DOHH2 (cell line): ENCODE data around the gene C7orf33.

Source experiments
- H3F3A ChIP-seq: fragments of 200-600 bp; sonication (generic), shearing (Covaris generic); 2 replicates; pipeline ENCODE4 v1.6.0; 2016; ENCODE audit warnings: antibody characterized with exemption, mild to moderate bottlenecking; ENCODE audit not compliant: control insufficient read depth, insufficient read depth
- H3K27ac ChIP-seq: fragments of 200-600 bp; sonication (generic); 2 replicates; pipeline ENCODE4 v1.5.1; 2014; ENCODE audit warnings: low read depth, mild to moderate bottlenecking, low read length, moderate library complexity
- H3K27me3 ChIP-seq: fragments of 200-600 bp; sonication (generic); 2 replicates; pipeline ENCODE4 v1.6.1; 2014; ENCODE audit warnings: mild to moderate bottlenecking, low read length, mixed read lengths; ENCODE audit not compliant: control insufficient read depth
- H3K36me3 ChIP-seq: fragments of 200-600 bp; sonication (generic); 2 replicates; pipeline ENCODE4 v1.6.1; 2014; ENCODE audit warnings: mild to moderate bottlenecking, low read length, moderate library complexity, mixed read lengths; ENCODE audit not compliant: control insufficient read depth
- H3K4me1 ChIP-seq: fragments of 200-600 bp; sonication (generic); 2 replicates; pipeline ENCODE4 v1.6.1; 2014; ENCODE audit warnings: mild to moderate bottlenecking, low read length, mixed read lengths; ENCODE audit not compliant: control insufficient read depth
- H3K4me2 ChIP-seq: fragments of 200-600 bp; sonication (generic); 2 replicates; pipeline ENCODE4 v1.6.0; 2014; ENCODE audit warnings: mild to moderate bottlenecking, low read length, moderate library complexity
- H3K4me3 ChIP-seq: fragments of 200-600 bp; sonication (generic); 2 replicates; pipeline ENCODE4 v1.5.1; 2014; ENCODE audit warnings: mild to moderate bottlenecking, low read length, mixed read lengths
- H3K79me2 ChIP-seq: fragments of 200-600 bp; sonication (generic); 2 replicates; pipeline ENCODE4 v1.6.1; 2014; ENCODE audit warnings: mild to moderate bottlenecking, low read length, mixed read lengths; ENCODE audit not compliant: control insufficient read depth
- H3K9me2 ChIP-seq: fragments of 200-600 bp; sonication (generic); replicated peaks from 2 replicates; pipeline ENCODE4 v1.6.1; 2014; ENCODE audit warnings: mild to moderate bottlenecking, low read length, mixed read lengths; ENCODE audit not compliant: control insufficient read depth
- H3K9me3 ChIP-seq: fragments of 200-600 bp; sonication (generic); 2 replicates; pipeline ENCODE4 v1.6.1; 2014; ENCODE audit warnings: antibody characterized with exemption, low read length, mixed read lengths; ENCODE audit not compliant: control insufficient read depth, insufficient read depth
- H4K20me1 ChIP-seq: fragments of 200-600 bp; sonication (generic); 2 replicates; pipeline ENCODE4 v1.6.0; 2014; ENCODE audit warnings: low read depth, mild to moderate bottlenecking, antibody characterized with exemption, low read length, moderate library complexity; ENCODE audit not compliant: control insufficient read depth, insufficient read depth
- CTCF ChIP-seq: fragments of 200-600 bp; sonication (generic); IDR thresholded peaks from one replicate; pipeline ENCODE4 v1.5.1; 2014; ENCODE audit warnings: antibody characterized with exemption, mild to moderate bottlenecking, low read depth, low read length; ENCODE audit not compliant: poor library complexity, severe bottlenecking
- EZH2phosphoT487 ChIP-seq: fragments of 200-600 bp; sonication (generic); IDR thresholded peaks from 2 replicates; pipeline ENCODE4 v1.6.1; 2017; ENCODE audit warnings: borderline replicate concordance, mild to moderate bottlenecking, antibody characterized with exemption, low read length, moderate library complexity, mixed read lengths

C7orf33 gene

GRCh38 chr7:148662646-148663045 lies 72.1 kb downstream of the C7orf33 start:
- H3K4me3 ChIP-seq, result no peak overlapping the region
- no peaks in the 10 kb centered on the region for H3K79me2 ChIP-seq
- no peak for TF ChIP-seq EZH2phosphoT487
- no peak for TF ChIP-seq CTCF
- H4K20me1 ChIP-seq, result no peaks in the 10 kb centered on the region
- no peaks in the 10 kb centered on the region for H3K36me3 ChIP-seq
- no peak overlapping the region for H3K27ac ChIP-seq
- H3K27me3 ChIP-seq, result peaks cover 11% of the 10 kb centered on the region; the same call in 1 of the 2 replicates
- no peak overlapping the region for H3K4me2 ChIP-seq
- H3K9me2 ChIP-seq, result no peaks in the 10 kb centered on the region
- no peaks in the 10 kb centered on the region for H3K9me3 ChIP-seq
- no peaks in the 10 kb centered on the region for H3F3A ChIP-seq
- no peaks in the 10 kb centered on the region for H3K4me1 ChIP-seq

- H3K4me2 ChIP-seq, result no peak overlapping the region
- no peaks in the 10 kb centered on the region for H4K20me1 ChIP-seq
- H3K4me1 ChIP-seq, result no peaks in the 10 kb centered on the region
- H3K36me3 ChIP-seq, result no peaks in the 10 kb centered on the region
- no peaks in the 10 kb centered on the region for H3K9me3 ChIP-seq
- H3K9me2 ChIP-seq, result no peaks in the 10 kb centered on the region
- H3K4me3 ChIP-seq, result no peak overlapping the region
- peaks cover 11% of the 10 kb centered on the region; the same call in 1 of the 2 replicates for H3K27me3 ChIP-seq
- TF ChIP-seq EZH2phosphoT487 (no peak), CTCF (no peak)
- no peak overlapping the region for H3K27ac ChIP-seq
- H3F3A ChIP-seq, result no peaks in the 10 kb centered on the region
- no peaks in the 10 kb centered on the region for H3K79me2 ChIP-seq
These were observed 73.8 kb downstream of the C7orf33 start for GRCh38 chr7:148664324-148664723.

GRCh38 chr7:148665221-148665620 lies 74.7 kb downstream of the C7orf33 start:
- H3K4me3 ChIP-seq, result no peak overlapping the region
- no peaks in the 10 kb centered on the region for H3K4me1 ChIP-seq
- H3K27ac ChIP-seq, result no peak overlapping the region
- H3F3A ChIP-seq, result no peaks in the 10 kb centered on the region
- no peaks in the 10 kb centered on the region for H3K36me3 ChIP-seq
- TF ChIP-seq EZH2phosphoT487 (no peak), CTCF (no peak)
- no peak overlapping the region for H3K4me2 ChIP-seq
- H3K9me2 ChIP-seq, result no peaks in the 10 kb centered on the region
- no peaks in the 10 kb centered on the region for H3K79me2 ChIP-seq
- H3K27me3 ChIP-seq, result peaks cover 11% of the 10 kb centered on the region; the same call in 1 of the 2 replicates
- H3K9me3 ChIP-seq, result no peaks in the 10 kb centered on the region
- no peaks in the 10 kb centered on the region for H4K20me1 ChIP-seq
